Fibroblast of upper back skin (primary cell): ENCODE results near the gene JAML.
A peak's percentile ranks its signal among the peaks of the same experiment; 100 is the strongest.

Experiments
- DNase-seq: peaks from one replicate; pipeline ENCODE4 v3.0.0-alpha.2; 2013

The JAML gene

GRCh38 chr11:118163494-118163893, 61.3 kb downstream of the JAML start:
- no peak for DNase-seq

DNA sequence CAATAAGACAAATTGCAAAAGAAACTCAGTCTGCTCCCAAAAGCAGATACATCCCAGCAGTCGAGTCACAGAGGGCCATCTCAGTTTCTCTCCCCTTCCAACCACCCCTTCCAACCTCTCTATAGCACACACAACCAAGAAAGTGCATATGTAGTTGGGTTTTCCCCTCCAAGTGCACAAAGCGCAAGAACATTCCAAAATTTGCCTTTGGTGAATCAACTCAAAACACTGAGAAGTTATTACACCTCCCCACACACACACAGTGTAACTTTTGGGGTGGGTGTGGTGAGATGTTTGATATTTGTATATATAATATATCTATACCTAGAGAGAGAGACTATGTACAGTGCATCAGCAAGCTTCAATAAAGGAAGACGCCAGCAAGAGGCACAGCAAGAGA, 62.0 kb downstream of the JAML start:
- no peak for DNase-seq

- DNase-seq: no peak
These were observed 63.0 kb downstream of the JAML start for GRCh38 chr11:118161786-118162185.

- DNase-seq: no peak
These were observed 67.5 kb downstream of the JAML start for GRCh38 chr11:118157186-118157895.

DNA sequence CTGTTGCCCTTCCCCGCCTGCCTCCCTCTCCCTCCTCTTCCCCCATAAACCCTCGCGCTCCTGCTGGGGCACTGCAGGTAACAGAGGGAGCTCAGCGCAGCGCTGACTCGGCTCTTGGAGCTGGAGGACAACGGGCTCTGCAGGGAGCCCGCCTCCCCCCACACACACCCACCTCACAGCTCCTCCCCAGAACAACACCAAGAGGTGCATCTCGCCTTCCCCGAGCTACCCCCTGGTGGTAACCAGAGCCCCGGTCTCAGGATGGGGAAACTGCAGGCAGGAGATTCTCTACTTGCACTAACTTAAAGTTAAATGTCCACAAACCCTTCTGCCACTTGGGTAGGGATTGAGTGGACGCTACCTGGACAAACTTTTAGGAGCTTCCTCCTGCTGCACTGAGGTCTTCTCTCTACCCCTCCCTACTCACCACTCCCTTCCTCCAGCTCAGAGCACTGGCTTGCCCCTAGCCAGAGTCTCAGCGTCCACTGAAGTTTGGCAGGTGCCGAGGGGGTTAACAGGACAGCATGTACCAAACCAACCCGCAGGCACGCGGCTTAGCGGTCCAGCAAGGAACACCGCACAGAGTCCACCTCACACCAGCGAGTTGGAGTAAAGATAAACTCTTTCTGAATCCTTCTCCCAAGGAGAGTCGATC, 68.2 kb downstream of the JAML start:
- no peak for DNase-seq

GRCh38 chr11:118155776-118156530, 68.9 kb downstream of the JAML start:
- no peak for DNase-seq

DNA sequence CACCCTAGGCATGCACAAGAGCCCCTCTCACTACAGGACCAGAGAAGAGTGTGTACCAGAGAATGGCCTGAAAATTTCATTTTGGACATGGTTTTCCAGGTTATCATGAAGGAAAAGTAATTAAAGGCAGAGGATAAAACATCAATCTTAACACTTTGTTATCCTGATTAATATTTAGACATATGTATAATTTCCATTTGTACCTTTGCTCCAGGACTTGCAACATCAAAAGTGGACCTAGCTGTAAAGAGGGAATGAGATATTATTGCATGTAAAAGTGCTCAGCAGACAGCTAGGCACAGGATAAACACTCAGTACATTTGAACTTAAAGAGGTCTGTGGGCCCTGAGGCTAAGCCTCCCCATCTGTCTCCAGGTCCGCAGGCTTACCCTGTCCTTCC, 70.2 kb downstream of the JAML start:
- DNase-seq: no peak

GRCh38 chr11:118153976-118154375, 70.8 kb downstream of the JAML start:
- no peak for DNase-seq

GRCh38 chr11:118153516-118153915, 71.3 kb downstream of the JAML start:
- DNase-seq: no peak

DNA sequence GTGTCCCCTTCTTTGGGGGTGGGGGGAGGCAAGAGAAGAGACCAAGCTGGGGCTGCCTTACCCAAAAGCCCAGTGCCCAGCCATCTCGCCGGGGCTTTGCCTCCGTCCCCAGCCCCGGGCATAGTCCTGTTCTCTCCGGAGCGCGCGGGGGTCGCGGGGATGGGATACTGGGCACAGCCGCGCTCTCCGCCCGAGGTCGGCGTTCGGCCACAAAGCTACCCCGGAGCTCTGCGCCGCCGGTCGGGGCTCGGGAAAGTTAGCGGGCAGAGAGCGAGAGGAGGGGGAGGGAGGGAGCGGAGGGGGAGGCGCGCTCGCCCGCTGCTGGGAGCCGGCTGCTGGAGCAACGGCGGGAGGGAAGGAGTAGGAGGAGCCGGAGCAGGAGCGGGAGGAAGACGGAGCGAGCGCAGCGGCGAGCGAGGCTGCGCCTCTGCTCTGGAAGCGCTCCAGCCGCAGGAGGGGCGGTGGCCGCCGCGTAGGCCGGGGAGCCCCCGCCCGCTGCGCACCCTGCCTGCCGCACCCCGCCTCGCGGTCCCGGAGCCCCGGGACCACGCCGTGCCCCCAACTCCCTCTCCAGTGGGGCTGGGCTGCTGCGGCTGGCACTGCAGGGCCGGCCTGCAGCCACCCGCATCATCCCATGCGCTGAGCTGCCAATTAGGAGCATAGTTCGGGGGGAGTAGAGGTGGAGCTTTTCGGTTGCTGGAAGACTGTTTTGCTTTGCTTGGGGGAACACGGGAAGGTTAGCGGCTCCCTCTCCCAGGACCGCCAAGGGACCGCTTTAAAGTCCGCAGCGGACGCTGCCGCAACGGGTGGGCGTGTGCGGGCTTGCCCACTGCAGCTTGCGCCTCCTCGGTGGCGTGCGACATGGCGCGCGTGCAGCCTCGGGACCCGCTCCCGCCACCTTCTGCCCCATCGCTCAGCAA, 72.0 kb downstream of the JAML start, which contains the start of gene SCN4B:
Gene SCN4B, minus strand, starts transcription at position 272 of the 920 bp plus-strand sequence. Its CDS starts 150 bp downstream, at position 122.
- DNase-seq: peak; percentile 50

GRCh38 chr11:118152020-118152551, 72.7 kb downstream of the JAML start:
- no peak for DNase-seq

- DNase-seq: peak; percentile 3
These were observed 73.4 kb downstream of the JAML start for GRCh38 chr11:118151431-118151830.

DNA sequence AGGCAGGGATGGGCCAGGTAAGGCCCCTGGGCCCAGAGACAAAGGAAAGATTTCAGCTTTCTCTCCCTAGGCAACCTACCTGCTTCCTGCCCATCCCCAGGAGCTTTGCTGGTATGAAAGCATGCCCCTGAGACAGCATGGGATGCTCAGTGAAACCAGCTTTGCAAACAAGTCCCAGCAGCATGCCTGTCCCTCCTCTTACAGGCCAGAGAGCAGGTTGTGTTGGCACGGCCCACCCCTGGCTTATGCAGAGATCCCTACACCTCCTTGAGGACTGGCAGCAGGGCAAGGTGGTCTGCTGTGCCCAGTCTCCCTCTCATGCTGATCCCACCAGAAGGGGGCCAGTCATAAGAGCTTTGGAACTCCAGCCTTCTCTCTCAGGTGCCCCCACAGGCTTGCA, 75.3 kb downstream of the JAML start:
- DNase-seq: no peak

GRCh38 chr11:118148856-118149255, 76.0 kb downstream of the JAML start:
- DNase-seq: peak; percentile 16

GRCh38 chr11:118148240-118148639, 76.6 kb downstream of the JAML start:
- no peak for DNase-seq

DNA sequence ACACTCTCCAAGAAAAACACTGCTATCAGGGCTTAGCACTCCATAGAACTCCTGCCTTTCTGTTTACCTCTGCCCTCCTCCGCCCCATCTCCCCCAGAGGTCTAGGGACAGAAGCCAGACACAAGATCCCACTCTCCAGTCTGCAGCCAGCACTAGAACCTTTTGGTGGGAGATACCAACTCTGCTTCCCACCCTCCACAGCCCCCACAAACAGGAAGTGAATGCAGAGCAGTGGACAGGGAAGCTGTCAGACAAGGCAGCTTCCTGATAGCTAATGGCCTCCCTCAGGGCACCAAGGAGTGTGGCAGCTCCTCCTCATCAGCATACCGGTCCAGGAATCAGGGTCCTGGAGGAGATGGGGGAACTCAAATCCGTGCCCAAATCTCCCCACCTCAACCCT, 77.3 kb downstream of the JAML start:
- no peak for DNase-seq

DNA sequence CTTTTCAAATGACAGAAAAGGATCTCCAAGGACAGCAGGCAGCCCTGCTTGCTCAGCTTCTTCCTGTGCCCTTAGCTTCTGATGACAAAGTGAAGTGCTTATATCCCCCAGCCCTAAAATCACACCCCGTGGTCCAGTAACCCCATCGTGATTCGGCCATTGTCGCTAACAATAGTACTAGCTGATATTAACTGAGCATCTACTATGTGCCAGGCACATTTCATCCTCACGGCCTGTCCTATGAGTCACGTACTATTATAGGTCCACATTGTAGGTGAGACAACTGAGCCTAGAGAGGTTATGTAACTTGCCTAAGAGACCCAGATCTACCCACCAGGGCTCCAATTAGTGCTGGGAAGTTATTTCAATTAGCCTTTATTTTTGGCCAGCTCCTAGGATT, 78.3 kb downstream of the JAML start:
- DNase-seq: no peak

DNA sequence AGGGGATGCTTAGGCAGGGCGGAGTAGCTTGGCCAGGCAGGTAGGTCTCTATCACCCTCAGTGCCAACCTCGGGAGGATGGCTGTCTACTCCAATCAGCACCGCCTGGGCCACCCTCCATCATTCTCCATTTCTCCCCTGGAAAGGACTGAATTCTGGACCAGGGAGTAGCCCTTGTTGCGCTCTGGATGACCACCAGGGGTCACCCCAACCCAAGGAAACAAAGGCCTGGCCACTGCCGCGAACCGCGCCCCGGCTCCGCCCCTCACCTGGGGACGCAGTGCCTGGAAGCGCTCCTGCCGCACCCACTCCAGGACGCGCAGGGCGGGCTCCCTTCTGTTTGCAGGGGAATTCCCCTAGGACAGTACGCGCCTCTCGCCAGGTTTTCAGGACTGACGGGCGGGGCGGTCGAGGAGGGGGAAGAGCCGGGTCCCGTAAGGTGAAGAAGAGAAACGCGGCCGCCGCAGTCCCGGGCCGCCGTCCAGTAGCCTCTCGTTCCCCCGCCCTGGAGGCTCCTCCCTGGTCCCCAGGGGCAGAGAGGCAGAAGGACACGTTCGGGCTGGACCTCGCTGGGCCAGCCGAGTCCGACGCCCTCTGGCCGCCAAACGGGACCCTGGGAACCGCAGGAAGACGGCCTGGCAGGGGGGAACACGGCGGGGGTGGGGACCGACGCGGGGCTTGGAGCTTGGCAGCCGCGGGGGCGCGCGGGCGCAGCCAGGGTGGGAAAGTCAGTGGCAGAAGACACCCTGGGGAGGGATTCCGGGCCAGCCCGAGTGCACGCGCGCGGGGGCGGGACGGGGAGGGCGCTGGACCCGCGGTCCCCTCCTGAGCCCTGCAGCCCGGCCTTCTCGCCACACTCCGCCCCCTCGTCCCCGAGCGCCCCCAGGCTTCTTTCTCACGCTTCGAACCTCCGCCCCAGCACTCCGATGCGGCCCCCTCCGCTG, 79.3 kb downstream of the JAML start:
- peak; percentile 53 for DNase-seq

DNA sequence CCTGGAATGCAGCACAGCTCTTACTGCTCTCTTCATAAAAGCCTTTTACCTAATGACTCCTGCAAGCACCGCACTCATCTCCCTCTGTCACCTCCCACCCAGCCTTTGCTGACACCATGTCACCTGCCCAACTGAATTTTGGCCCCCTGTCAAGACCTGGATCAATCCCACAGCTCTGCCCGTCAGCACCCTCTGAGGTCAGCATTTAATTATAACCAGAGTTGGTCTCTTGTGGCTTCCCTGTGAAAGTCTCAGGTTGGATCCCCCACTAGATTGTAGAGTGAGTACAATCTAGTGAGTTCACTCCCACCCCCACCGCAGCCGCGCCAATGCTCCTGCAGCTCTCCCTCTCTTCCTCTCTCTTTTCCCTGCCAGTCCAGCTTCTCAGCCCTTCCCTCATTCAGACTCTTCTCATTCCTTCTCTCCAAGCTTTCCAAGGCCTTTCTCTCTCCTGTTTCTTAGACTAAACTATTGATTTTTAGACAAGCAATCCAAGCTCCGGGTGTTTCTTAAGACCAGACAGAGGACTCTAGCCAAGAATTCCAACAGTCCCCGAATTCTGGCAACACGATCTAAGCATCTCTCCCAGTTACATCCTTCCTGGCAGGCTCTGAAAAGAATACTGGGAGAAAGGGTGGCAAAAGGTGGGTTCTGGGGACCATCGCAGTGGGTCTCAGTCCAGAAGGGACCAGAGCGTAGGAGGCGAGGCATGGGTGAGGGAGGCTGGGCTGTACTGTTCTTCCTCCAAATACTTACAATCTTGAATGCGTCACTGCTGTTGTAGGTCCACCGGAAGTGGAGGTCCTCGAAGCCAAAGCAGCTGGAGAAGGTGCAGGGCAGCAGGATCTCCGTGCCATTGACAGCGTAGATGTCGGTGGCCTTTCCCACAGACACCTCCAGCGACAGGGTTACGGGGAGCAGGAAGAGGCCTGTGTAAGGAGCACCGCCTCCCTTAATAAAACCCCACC, 80.2 kb downstream of the JAML start:
- no peak for DNase-seq
